Glomerular endothelial cell (primary cell): Measurements from ENCODE around the gene ASPHD2. TPM values are rescaled to one million over a fixed set of nuclear protein-coding genes. Genes with fewer than 3 reads are reported as not detected.
"Not testable (repeated sequence)": the region's sequence is repeated elsewhere in the genome, so short reads cannot be mapped to it uniquely, and the experiment has no call there.

Source experiments
- DNase-seq: peaks from one replicate; pipeline ENCODE4 v3.0.0-alpha.2; 2011; ENCODE audit warnings: low read depth, low spot score; ENCODE audit errors: extremely low read depth
- total RNA-seq: library from RNA; depleted of rRNA; stranded (reverse); fragments of >200 nt; gene quantifications from 2 replicates; pipeline ENCODE4 v1.2.3, GENCODE V29; 2015

ASPHD2 gene
- 2.6 and 5.4 TPM in 2 replicates for total RNA-seq

DNA sequence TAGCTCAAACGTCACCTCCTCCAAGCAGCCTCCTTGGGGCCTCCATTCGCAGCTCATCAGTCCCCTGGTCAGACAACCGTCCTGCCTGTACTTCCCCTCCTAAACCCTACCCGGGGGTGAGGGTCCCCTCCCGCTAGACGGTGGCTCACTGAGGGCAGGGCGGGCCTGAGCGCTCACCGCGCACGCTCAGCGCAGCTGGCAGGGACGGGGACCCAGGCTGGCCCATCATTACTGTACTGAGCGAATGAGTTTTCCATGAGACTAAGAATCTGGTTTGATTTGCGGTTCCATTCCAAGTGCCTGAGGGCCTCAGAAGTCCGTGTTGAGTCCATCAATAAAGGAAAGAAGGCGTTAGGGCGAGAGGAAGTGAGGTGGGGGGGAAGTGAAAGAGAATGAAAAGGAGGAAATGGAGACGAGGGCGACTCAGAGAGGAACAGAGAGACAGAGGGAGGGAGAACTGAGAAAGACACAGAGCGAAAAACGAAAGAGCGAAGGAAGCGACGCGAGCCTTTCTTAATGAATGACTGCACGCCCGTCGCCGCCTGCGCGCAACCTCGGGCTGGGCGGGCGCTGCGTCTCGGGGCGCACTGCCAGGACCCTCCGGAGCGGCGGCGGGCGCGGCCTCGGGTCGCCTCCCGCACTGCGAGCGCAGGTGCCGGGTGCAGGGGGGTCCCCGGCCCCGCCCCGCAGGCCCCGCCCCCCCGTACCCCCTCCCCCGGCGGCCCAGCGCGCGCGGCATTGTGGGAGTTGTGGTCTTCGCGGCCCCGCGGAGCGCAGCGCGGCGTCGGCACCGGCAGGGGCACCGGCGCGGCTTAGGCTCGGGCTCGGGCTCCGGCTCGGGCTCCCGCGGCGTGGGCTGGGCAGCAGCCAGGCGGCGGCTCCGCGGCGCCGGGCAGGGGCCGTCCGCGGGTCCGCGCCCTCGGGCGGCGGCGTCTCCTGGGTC is at the start of gene ASPHD2:
Gene ASPHD2, plus strand, starts transcription at position 746 of the 943 bp plus-strand sequence. CDS start 4,356 bp downstream, outside the sequence.
- no peak for DNase-seq

- no peak for DNase-seq
These were observed 48.8 kb upstream of the ASPHD2 start for GRCh38 chr22:26380072-26380830.

DNA sequence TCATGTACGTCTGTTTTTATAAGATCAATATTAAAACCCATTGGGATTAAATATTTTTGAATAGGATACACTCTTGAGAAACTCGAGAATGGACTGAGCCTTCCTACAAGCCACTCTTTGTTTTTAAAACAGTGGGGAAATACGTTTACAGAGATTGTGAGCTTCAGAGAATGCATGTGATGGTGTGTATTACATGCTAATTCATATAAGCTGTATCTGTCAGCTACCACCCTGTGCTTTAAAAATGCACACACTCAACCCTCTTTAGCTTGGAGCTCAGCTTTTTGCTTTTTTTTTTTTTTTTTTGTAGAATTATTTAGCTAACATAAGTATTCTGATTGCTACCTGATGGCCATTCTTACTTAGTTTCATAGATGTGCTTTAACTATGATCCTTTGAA is 46.3 kb upstream of the ASPHD2 start:
- no peak for DNase-seq

DNA sequence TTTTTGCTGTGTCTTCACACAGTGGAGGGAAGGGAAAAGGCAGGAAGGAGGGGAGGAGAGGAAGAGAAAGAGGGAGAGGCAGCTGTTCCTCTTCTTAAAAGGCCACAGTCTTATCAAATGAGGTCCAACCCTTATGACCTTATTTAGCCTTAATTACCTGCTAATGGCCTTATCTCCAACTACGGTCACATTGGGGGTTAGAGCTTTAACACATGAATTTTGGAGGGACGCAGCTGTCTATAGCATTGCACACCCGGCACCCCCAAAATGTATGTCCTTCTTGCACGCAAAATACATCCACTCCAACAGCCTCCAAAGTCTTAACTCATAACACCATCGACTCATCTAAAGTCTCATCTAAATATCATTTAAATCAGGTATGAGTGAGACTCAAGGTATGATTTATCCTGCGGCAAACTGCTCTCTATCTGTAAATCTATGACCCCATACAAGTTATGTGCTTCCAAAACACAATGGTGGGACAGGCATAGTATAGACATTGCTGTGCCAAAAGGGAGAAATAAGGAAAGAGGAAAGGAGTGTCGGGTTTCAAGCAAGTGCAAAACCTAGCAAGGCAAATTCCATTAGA is 45.0 kb upstream of the ASPHD2 start:
- DNase-seq = no peak

DNA sequence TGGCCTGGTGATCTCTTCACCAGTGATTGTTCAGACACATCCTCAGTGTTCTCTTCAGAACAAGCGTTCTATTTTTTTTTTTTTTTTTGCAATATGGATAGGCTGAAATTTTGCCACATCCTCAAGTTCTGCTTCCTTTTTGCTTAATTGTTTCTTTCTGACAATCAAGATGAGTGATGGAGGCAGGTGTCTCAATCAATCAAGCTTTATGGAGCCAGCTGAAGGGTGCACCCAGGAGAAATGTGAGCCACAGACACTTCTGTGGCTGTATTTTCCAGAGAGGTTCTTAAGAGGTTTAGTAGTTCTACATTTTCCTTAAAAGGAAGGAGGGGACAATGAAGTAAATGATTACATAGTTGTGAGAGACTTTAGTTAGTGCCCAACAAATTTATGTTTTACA is 43.9 kb upstream of the ASPHD2 start:
- DNase-seq = no peak

DNA sequence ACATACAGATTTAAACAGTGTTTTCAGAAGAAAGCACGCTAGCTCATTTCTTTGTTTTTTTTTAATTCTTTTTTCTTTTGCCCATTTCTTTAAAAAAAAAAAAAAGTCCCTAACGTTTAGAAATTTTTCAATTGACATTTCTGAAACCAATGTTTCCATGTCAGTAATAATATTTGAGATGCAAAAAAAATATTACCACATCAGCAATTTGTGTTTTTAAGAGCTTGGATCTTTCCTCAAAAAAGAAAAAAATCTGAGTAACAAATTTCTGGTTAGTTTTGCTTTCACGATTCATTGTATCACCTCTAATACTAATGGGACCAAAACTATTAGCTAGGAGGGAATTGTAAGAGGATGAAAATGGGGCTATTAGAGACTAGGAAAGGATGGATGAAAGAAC is 39.9 kb upstream of the ASPHD2 start:
- no peak for DNase-seq

GRCh38 chr22:26391091-26391490 is 38.0 kb upstream of the ASPHD2 start:
- no peak for DNase-seq

DNA sequence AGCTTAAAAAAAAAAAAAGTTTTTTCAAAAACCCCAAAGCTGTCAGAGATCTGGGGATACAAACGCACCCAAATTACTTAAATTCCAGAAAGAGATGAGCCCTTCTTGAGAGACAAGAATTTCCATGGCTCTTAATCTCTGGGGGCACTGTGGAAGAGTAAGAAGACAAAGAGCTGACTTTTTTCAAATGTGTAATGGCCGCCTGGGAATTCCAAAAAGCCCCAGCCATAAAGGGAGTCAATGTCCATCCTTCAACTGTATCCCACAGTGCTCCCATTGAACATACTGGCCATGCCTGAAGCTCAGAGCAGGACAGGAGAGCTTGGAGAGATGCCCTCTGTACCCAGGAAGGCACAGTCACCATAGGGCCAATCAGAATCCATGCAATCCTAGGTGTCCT is 37.4 kb upstream of the ASPHD2 start:
- DNase-seq = no peak

DNA sequence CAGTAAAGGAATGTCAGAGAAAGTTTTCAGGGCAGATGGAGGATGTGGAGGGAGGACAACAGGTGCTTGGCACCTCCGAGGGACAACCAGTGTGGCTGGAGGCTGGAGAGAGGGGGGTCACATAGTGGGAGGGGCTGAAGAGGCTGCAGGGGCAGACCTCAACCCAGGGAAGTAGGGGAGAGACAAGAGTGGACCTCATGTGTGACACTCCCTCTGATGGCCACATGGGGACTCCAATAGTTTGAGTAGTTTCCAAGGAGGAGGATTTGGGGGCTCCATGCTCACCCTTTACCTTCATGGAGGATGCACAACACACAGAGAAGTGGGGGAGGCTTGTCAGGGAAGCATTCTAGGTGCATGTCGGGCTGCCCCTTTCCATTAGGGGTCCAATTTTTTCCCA is 35.1 kb upstream of the ASPHD2 start:
- DNase-seq = no peak

DNA sequence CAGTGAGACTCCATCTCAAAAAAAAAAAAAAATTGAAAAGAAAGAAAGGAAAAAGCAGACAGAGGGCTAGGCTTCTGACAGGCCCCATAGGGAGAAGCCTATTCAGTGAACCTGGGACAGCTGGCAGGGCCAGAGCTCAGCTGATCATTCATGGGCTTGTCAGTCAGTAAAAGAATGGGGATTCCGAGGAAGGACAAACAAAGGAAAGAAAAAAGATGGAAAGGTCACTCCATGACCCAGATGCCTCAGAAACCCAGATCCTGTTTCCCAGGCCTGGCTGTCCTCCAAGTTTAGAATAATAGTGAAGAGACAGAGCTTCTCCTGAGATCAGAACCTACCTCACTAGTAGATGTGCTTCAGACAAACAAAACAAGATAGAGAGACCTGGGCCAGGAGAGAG is 34.3 kb upstream of the ASPHD2 start:
- DNase-seq = no peak

GRCh38 chr22:26395926-26396325 is 33.1 kb upstream of the ASPHD2 start:
- no peak for DNase-seq

- peak; percentile 33 for DNase-seq
These were observed 30.3 kb upstream of the ASPHD2 start for GRCh38 chr22:26398741-26399153.

- no peak for DNase-seq
These were observed 29.8 kb upstream of the ASPHD2 start for GRCh38 chr22:26399289-26399688.

- DNase-seq = no peak
These were observed 27.3 kb upstream of the ASPHD2 start for GRCh38 chr22:26401726-26402125.

- no peak for DNase-seq
These were observed 24.1 kb upstream of the ASPHD2 start for GRCh38 chr22:26404851-26405421.

GRCh38 chr22:26406118-26406517 is 22.9 kb upstream of the ASPHD2 start:
- no peak for DNase-seq

- DNase-seq = not testable (repeated sequence)
These were observed 20.4 kb upstream of the ASPHD2 start for GRCh38 chr22:26408562-26409220.

DNA sequence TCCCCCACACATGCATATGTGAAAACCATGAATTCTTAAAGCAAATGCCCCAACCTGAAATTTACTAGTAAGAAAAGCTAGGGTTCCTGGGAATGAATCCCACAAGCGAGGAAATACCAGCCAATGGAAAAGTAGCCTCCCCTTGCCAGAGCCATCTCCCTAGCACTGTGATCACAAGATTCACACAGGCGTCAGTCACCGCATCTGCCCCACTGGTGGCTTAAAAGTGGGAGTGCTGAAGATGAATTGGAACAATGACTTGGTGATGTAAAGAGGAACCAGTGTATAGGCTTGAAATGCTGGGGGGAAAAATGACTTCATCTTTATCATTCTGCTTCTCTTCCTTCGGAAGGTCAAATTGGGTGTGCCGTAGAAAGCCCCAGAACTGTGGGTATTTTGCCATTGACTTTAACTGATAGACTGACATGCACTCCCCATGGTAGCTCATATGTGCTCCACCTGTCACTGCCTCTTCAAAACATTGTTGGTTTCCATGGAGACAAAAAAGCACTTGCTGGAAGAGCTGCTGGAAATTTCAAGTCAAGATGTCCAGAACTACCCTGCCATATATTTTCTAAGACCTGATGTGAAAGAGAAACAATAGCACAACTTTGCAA is 19.2 kb upstream of the ASPHD2 start:
- no peak for DNase-seq

- no peak for DNase-seq
These were observed 18.7 kb upstream of the ASPHD2 start for GRCh38 chr22:26410386-26410785.

DNA sequence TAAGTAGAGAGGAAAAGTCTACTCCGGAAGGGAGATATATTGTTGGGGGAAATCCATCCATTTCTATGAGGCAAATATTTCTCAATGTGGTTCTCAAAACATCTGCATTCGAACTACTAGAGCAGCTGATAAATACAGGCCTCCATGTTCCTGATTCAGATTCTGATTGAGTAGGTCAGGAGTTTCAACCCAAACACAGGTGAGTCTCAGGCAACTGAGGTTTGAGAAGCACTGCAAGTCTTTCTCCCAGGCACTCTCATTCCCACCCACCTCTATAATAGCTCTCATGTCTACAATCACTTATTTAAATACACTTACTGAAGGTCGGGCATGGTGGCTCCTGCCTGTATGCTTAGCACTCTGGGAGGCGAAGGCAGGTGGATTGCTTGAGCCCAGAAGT is 14.7 kb upstream of the ASPHD2 start:
- no peak for DNase-seq
